ENCODE measurements around the gene PRXL2A. TPM values are rescaled to one million over a fixed set of nuclear protein-coding genes. Genes with fewer than 3 reads are reported as not detected.
"Not testable (repeated sequence)": the region's sequence is repeated elsewhere in the genome, so short reads cannot be mapped to it uniquely, and the experiment has no call there.

PRXL2A gene, protein sequence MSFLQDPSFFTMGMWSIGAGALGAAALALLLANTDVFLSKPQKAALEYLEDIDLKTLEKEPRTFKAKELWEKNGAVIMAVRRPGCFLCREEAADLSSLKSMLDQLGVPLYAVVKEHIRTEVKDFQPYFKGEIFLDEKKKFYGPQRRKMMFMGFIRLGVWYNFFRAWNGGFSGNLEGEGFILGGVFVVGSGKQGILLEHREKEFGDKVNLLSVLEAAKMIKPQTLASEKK
- 25.5 TPM for polyA plus RNA-seq (2012; ENCODE audit: missing spikeins)

- DNase-seq (ENCODE audit: insufficient read length) (peak; percentile 94), FAIRE-seq (peak; percentile 89)
- TF ChIP-seq POLR2A (IDR thresholded peaks at IDR 0.05; ENCODE audit: low read depth, low read length) (peak; percentile 52; the same call in 1 of the 2 replicates), POLR2AphosphoS5 (IDR thresholded peaks at IDR 0.05; ENCODE audit: low read depth, low read length) (no peak)
Observed at GRCh38 chr10:80408242-80409101, at the start of gene PRXL2A. Gene PRXL2A, plus strand, starts transcription at chr10:80408551. Its CDS starts 11,917 bp downstream, at chr10:80420468.

- not testable (repeated sequence) for DNase-seq (ENCODE audit: insufficient read length); FAIRE-seq
Observed at GRCh38 chr10:80358925-80359324, 49.4 kb upstream of the PRXL2A start.

DNA sequence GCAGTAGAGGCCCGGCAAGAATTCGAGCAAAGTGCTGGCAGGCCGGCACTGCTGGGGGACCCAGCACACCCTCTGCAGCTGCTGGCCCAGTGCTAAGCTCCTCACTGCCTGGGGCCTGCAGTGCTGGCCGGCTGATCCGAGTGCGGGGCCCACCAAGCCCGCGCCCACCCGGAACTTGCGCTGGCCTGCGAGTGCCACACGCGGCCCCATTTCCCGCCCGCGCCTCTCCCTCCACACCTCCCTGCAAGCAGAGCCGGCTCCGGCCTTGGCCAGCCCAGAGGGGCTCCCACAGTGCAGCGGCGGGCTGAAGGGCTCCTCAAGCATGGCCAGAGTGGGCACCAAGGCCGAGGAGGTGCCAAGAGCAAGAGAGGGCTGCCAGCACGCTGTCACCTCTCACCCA is 48.7 kb upstream of the PRXL2A start:
- no peak for DNase-seq (ENCODE audit: insufficient read length)
- no peak for FAIRE-seq
- TF ChIP-seq POLR2AphosphoS5 (IDR thresholded peaks at IDR 0.05; ENCODE audit: low read depth, low read length) (no peak), TAF1 (IDR thresholded peaks at IDR 0.05; ENCODE audit: borderline replicate concordance, low read depth, low read length) (no peak), POLR2A (IDR thresholded peaks at IDR 0.05; ENCODE audit: low read depth, low read length) (no peak)

DNA sequence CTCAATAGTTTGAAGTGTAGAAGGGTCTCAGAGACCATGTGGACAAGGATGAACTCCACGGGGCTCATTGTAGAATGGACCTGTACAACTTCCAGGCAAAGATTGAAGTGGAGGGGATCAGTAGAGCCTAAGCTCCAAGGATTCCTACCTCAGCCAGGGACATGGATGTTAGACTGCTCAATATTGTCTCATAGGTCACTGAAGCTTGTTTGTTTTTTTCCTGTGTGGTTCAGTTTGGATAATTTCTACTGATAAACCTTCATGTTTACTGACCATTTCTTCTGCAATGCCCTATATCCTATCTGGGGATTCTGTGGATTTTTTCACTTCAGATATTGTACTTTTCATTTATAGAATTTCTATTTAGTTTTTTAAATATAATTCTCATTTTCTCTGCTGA is 42.8 kb upstream of the PRXL2A start:
- no peak for FAIRE-seq
- no peak for TF ChIP-seq POLR2A (IDR thresholded peaks at IDR 0.05; ENCODE audit: low read depth, low read length)
- no peak for TF ChIP-seq POLR2AphosphoS5 (IDR thresholded peaks at IDR 0.05; ENCODE audit: low read depth, low read length)

GRCh38 chr10:80371467-80371866 is 36.9 kb upstream of the PRXL2A start:
- no peak for TF ChIP-seq TAF1 (IDR thresholded peaks at IDR 0.05; ENCODE audit: borderline replicate concordance, low read depth, low read length)
- no peak for TF ChIP-seq POLR2AphosphoS5 (IDR thresholded peaks at IDR 0.05; ENCODE audit: low read depth, low read length)
- TF ChIP-seq POLR2A (IDR thresholded peaks at IDR 0.05; ENCODE audit: low read depth, low read length), result no peak
- FAIRE-seq (no peak), DNase-seq (ENCODE audit: insufficient read length) (no peak)

More for the DNA sequence above, 42.8 kb upstream of the PRXL2A start:
- no peak for DNase-seq (ENCODE audit: insufficient read length)

DNA sequence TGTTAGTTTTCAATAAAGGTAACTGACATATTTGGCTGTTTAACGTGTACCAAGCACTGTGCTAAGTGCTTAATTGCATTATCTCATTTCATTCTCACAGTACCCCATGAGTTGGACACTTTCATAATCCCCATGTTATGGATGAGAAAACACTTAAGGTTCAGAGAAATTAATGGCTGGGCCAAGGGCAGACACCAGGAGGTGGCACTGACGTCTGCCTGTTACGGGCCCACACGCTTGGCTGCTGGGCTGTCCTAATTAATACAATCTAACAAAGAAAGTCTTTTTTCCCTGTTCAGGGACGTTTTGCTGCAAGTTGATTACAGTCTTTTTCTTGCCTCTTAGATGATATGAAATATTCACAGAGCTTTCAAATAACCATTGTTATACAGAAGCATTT is 35.7 kb upstream of the PRXL2A start:
- no peak for TF ChIP-seq POLR2A (IDR thresholded peaks at IDR 0.05; ENCODE audit: low read depth, low read length)
- TF ChIP-seq TAF1 (IDR thresholded peaks at IDR 0.05; ENCODE audit: borderline replicate concordance, low read depth, low read length), result no peak
- TF ChIP-seq POLR2AphosphoS5 (IDR thresholded peaks at IDR 0.05; ENCODE audit: low read depth, low read length), result no peak
- FAIRE-seq (no peak), DNase-seq (ENCODE audit: insufficient read length) (no peak)

- no peak for TF ChIP-seq POLR2AphosphoS5 (IDR thresholded peaks at IDR 0.05; ENCODE audit: low read depth, low read length)
- no peak for TF ChIP-seq TAF1 (IDR thresholded peaks at IDR 0.05; ENCODE audit: borderline replicate concordance, low read depth, low read length)
- TF ChIP-seq POLR2A (IDR thresholded peaks at IDR 0.05; ENCODE audit: low read depth, low read length), result no peak
- no peak for FAIRE-seq
- no peak for DNase-seq (ENCODE audit: insufficient read length)
Observed at GRCh38 chr10:80373502-80373901, 34.8 kb upstream of the PRXL2A start.

- TF ChIP-seq TAF1 (IDR thresholded peaks at IDR 0.05; ENCODE audit: borderline replicate concordance, low read depth, low read length), result no peak
- TF ChIP-seq POLR2A (IDR thresholded peaks at IDR 0.05; ENCODE audit: low read depth, low read length), result no peak
- no peak for TF ChIP-seq POLR2AphosphoS5 (IDR thresholded peaks at IDR 0.05; ENCODE audit: low read depth, low read length)
- FAIRE-seq, result no peak
Observed at GRCh38 chr10:80379701-80380100, 28.6 kb upstream of the PRXL2A start.

DNA sequence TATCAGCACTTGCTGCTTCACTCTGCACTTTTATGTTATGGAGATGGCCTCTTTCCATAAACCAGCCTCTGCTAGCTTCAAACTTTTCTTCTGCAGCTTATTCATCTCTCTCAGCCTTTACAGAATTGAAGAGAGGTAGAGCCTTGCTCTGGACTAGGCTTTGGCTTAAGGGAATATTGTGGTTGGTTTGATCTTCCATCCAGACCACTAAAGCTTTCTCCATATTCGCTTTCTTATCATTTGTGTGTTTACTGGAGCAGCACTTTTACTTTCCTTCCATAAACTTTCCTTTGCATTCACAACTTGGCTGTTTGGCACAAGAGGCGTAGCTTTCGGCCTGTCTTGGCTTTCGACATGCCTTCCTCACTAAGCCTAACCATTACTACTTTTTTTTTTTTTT is 28.2 kb upstream of the PRXL2A start:
- FAIRE-seq, result no peak
- no peak for DNase-seq (ENCODE audit: insufficient read length)

More at GRCh38 chr10:80379701-80380100, 28.6 kb upstream of the PRXL2A start:
- DNase-seq (ENCODE audit: insufficient read length), result no peak

DNA sequence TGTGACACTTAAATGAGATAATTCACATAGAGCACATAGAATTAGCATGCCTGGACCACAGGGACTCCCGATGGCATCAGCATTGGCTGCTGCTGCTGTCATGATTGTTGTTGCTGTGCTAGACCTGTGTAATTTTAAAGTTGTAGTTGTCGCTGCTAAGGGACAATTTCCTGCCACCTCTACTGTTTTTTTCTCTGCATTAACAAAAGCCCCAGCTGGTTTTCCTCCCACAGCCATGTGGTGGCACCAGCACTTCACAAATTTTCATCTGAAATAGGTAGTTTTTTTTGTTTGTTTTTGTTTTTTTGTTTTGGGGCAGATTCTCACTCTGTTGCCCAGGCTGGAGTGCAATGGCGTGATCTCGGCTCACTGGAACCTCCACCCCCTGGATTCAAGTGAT is 25.4 kb upstream of the PRXL2A start:
- FAIRE-seq (peak; percentile 38), DNase-seq (ENCODE audit: insufficient read length) (no peak)
- TF ChIP-seq POLR2A (IDR thresholded peaks at IDR 0.05; ENCODE audit: low read depth, low read length) (no peak), TAF1 (IDR thresholded peaks at IDR 0.05; ENCODE audit: borderline replicate concordance, low read depth, low read length) (no peak), POLR2AphosphoS5 (IDR thresholded peaks at IDR 0.05; ENCODE audit: low read depth, low read length) (no peak)

More for the DNA sequence above, 28.2 kb upstream of the PRXL2A start:
- TF ChIP-seq POLR2A (IDR thresholded peaks at IDR 0.05; ENCODE audit: low read depth, low read length), result no peak
- no peak for TF ChIP-seq TAF1 (IDR thresholded peaks at IDR 0.05; ENCODE audit: borderline replicate concordance, low read depth, low read length)
- no peak for TF ChIP-seq POLR2AphosphoS5 (IDR thresholded peaks at IDR 0.05; ENCODE audit: low read depth, low read length)

- TF ChIP-seq POLR2AphosphoS5 (IDR thresholded peaks at IDR 0.05; ENCODE audit: low read depth, low read length) (no peak), TAF1 (IDR thresholded peaks at IDR 0.05; ENCODE audit: borderline replicate concordance, low read depth, low read length) (no peak), POLR2A (IDR thresholded peaks at IDR 0.05; ENCODE audit: low read depth, low read length) (no peak)
- no peak for FAIRE-seq
Observed at GRCh38 chr10:80390740-80391139, 17.6 kb upstream of the PRXL2A start.

DNA sequence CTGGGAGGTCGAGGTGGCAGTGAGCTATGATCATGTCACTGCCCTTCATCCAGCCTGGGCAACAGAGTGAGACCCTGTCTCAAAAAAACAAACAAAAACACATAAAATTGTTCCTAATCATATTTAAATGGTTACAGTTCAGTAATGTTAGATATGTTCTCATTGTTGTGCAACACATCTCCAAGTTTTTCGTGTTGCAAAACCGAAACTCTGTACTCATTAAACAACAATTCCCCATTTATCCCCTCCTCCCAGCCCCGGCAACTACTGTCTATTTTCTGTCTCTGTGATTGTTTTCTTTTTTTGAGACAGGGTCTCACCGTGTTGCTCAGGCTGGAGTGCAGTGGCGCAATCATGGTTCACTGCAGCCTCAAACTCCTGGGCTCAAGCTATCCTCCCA is 16.1 kb upstream of the PRXL2A start:
- no peak for DNase-seq (ENCODE audit: insufficient read length)
- no peak for FAIRE-seq
- TF ChIP-seq POLR2AphosphoS5 (IDR thresholded peaks at IDR 0.05; ENCODE audit: low read depth, low read length) (no peak), POLR2A (IDR thresholded peaks at IDR 0.05; ENCODE audit: low read depth, low read length) (no peak), TAF1 (IDR thresholded peaks at IDR 0.05; ENCODE audit: borderline replicate concordance, low read depth, low read length) (no peak)

More at GRCh38 chr10:80390740-80391139, 17.6 kb upstream of the PRXL2A start:
- DNase-seq (ENCODE audit: insufficient read length), result no peak
